ENCODE data around the gene JAM3. TPM values are rescaled to one million over a fixed set of nuclear protein-coding genes. Genes with fewer than 3 reads are reported as not detected.

The JAM3 gene
- total RNA-seq, 1 experiment from 2014 or later = 3.1 TPM

DNA sequence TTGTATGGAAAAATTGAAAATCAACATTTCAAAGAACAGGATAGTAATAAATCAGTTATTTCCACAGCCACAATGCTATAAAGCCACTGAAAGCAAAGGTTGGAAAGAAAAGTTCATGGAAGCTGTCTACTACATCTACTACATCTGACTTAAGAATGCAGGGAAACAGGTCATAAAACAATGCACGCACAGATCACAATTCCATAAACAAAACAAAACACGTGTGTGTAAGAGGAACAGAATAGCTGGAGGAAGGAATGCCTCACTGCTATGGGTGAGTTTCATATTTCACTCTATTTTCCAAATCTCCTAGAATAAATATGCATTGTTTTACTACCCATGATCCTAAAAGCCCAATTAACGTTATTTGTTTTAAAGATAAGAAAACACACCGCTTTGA, 88.6 kb downstream of the JAM3 start:
- Histone ChIP-seq H3K4me2 (ENCODE audit: low read length) (no peak overlapping the region), H3F3A (ENCODE audit: low read length, unreplicated experiment) (no peaks in the 10 kb centered on the region), H3K4me3 (ENCODE audit: low read length) (no peak overlapping the region), H3K4me1 (ENCODE audit: insufficient read depth, low read length) (no peaks in the 10 kb centered on the region), H3K79me2 (ENCODE audit: low read length) (no peaks in the 10 kb centered on the region), H2AFZ (ENCODE audit: low read length) (no peak overlapping the region), H3K9ac (ENCODE audit: low read length) (no peak overlapping the region), H3K27me3 (ENCODE audit: low read length) (no peaks in the 10 kb centered on the region), H3K9me3 (ENCODE audit: low read length) (no peaks in the 10 kb centered on the region), H3K9me2 (replicated peaks; ENCODE audit: low read length) (no peaks in the 10 kb centered on the region), H4K20me1 (ENCODE audit: low read length) (no peaks in the 10 kb centered on the region), H3K36me3 (ENCODE audit: low read depth, low read length) (peaks cover 81% of the 10 kb centered on the region), H3K27ac (ENCODE audit: low read length) (no peak overlapping the region)
- POLR2A ChIA-PET (ENCODE audit: unreplicated experiment) = no interaction called here
- TF ChIP-seq, protein P1, sequence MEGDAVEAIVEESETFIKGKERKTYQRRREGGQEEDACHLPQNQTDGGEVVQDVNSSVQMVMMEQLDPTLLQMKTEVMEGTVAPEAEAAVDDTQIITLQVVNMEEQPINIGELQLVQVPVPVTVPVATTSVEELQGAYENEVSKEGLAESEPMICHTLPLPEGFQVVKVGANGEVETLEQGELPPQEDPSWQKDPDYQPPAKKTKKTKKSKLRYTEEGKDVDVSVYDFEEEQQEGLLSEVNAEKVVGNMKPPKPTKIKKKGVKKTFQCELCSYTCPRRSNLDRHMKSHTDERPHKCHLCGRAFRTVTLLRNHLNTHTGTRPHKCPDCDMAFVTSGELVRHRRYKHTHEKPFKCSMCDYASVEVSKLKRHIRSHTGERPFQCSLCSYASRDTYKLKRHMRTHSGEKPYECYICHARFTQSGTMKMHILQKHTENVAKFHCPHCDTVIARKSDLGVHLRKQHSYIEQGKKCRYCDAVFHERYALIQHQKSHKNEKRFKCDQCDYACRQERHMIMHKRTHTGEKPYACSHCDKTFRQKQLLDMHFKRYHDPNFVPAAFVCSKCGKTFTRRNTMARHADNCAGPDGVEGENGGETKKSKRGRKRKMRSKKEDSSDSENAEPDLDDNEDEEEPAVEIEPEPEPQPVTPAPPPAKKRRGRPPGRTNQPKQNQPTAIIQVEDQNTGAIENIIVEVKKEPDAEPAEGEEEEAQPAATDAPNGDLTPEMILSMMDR (conservative IDR thresholded peaks at IDR 0.05; ENCODE audit: low read depth, low read length) = no peak
- TF ChIP-seq EZH2 (IDR thresholded peaks at IDR 0.05; ENCODE audit: low read length, unreplicated experiment) (no peak), EZH2phosphoT487 (IDR thresholded peaks at IDR 0.05; ENCODE audit: borderline replicate concordance, low read length) (no peak)
- intact Hi-C loops (cut with micrococcal nuclease) = no loop called here
- CTCF ChIA-PET = no interaction called here
- ATAC-seq (no peak), DNase-seq (no peak)
- no TSS peak for BruUV-seq (replicated peaks)

DNA sequence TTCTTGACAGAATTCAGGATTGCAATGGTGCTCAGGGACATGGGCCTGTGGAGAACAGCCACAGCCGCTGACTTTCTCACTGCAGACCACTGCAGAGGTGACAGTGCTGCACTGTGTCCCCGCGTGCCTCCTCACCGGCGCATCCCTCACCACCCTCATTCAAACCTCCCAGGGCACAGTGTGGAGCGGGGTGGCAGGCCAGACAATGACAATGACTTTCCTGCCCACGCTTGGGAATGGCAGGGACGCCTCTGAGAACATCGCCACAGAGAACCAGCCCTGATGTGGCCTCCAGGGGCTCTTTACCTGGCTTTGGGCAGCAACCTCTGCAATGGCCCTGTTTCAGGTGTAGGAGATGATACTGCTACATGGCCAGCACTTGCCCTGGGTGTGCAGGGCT, 89.2 kb downstream of the JAM3 start:
- H2AFZ ChIP-seq (ENCODE audit: low read length) = no peak overlapping the region
- no peaks in the 10 kb centered on the region for H3F3A ChIP-seq (ENCODE audit: low read length, unreplicated experiment)
- no peak overlapping the region for H3K9ac ChIP-seq (ENCODE audit: low read length)
- no peak overlapping the region for H3K4me2 ChIP-seq (ENCODE audit: low read length)
- H3K4me1 ChIP-seq (ENCODE audit: insufficient read depth, low read length) = no peaks in the 10 kb centered on the region
- H3K9me2 ChIP-seq (replicated peaks; ENCODE audit: low read length) = no peaks in the 10 kb centered on the region
- H3K36me3 ChIP-seq (ENCODE audit: low read depth, low read length) = peaks cover 81% of the 10 kb centered on the region
- BruUV-seq (replicated peaks) = no TSS peak
- no peaks in the 10 kb centered on the region for H3K27me3 ChIP-seq (ENCODE audit: low read length)
- no peak for DNase-seq
- no peaks in the 10 kb centered on the region for H3K9me3 ChIP-seq (ENCODE audit: low read length)
- H3K27ac ChIP-seq (ENCODE audit: low read length) = no peak overlapping the region
- H3K79me2 ChIP-seq (ENCODE audit: low read length) = no peaks in the 10 kb centered on the region
- CTCF ChIA-PET = no interaction called here
- POLR2A ChIA-PET (ENCODE audit: unreplicated experiment) = no interaction called here
- no peak for ATAC-seq
- intact Hi-C loops (cut with micrococcal nuclease) = no loop called here
- no peaks in the 10 kb centered on the region for H4K20me1 ChIP-seq (ENCODE audit: low read length)
- no peak for TF ChIP-seq EZH2phosphoT487 (IDR thresholded peaks at IDR 0.05; ENCODE audit: borderline replicate concordance, low read length)
- TF ChIP-seq, protein P1 (conservative IDR thresholded peaks at IDR 0.05; ENCODE audit: low read depth, low read length) = no peak
- no peak for TF ChIP-seq EZH2 (IDR thresholded peaks at IDR 0.05; ENCODE audit: low read length, unreplicated experiment)
- no peak overlapping the region for H3K4me3 ChIP-seq (ENCODE audit: low read length)

DNA sequence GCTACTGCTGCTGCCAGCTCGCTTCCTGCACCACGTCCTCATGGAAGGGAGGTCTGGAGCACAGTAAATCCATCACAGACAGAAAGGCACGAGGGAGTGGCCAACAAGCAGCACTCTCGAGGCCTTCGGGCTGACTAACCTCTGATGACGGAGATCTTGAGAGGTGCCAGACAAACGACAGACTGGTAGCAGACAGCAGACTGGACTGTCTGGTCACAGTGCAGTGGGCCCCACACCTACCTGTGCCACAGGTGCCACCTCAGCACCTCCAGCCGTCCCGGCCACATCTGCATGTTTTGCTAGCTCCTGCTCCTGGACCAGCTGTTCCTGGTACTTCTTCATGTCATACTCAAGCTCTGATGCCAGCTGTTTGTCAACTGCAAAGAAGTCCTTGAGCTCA, 90.8 kb downstream of the JAM3 start:
- H3K4me2 ChIP-seq (ENCODE audit: low read length) = no peak overlapping the region
- H3K9ac ChIP-seq (ENCODE audit: low read length) = no peak overlapping the region
- no peaks in the 10 kb centered on the region for H3K9me3 ChIP-seq (ENCODE audit: low read length)
- H3K4me1 ChIP-seq (ENCODE audit: insufficient read depth, low read length) = no peaks in the 10 kb centered on the region
- H2AFZ ChIP-seq (ENCODE audit: low read length) = no peak overlapping the region
- H3K79me2 ChIP-seq (ENCODE audit: low read length) = no peaks in the 10 kb centered on the region
- H3K36me3 ChIP-seq (ENCODE audit: low read depth, low read length) = peaks cover 80% of the 10 kb centered on the region
- H3K27me3 ChIP-seq (ENCODE audit: low read length) = no peaks in the 10 kb centered on the region
- ChIA-PET POLR2A (ENCODE audit: unreplicated experiment) (no interaction called here), CTCF (no interaction called here)
- H4K20me1 ChIP-seq (ENCODE audit: low read length) = no peaks in the 10 kb centered on the region
- TF ChIP-seq, protein P1 (conservative IDR thresholded peaks at IDR 0.05; ENCODE audit: low read depth, low read length) = no peak
- no peak for TF ChIP-seq EZH2 (IDR thresholded peaks at IDR 0.05; ENCODE audit: low read length, unreplicated experiment)
- no peak for TF ChIP-seq EZH2phosphoT487 (IDR thresholded peaks at IDR 0.05; ENCODE audit: borderline replicate concordance, low read length)
- no peak overlapping the region for H3K27ac ChIP-seq (ENCODE audit: low read length)
- DNase-seq (no peak), ATAC-seq (no peak)
- no peaks in the 10 kb centered on the region for H3K9me2 ChIP-seq (replicated peaks; ENCODE audit: low read length)
- BruUV-seq (replicated peaks) = no TSS peak
- no peak overlapping the region for H3K4me3 ChIP-seq (ENCODE audit: low read length)
- no peaks in the 10 kb centered on the region for H3F3A ChIP-seq (ENCODE audit: low read length, unreplicated experiment)
- intact Hi-C loops (cut with micrococcal nuclease) = no loop called here
